Neural cell (in vitro differentiated cells): ENCODE data around the gene IGSF11. TPM values are rescaled to one million over a fixed set of nuclear protein-coding genes. Genes with fewer than 3 reads are reported as not detected.

ENCODE experiments used
- H2AFZ ChIP-seq: fragments of 200-600, 300-800 bp; sonication (generic), shearing (Covaris generic); 2 replicates; pipeline ENCODE4 v1.6.0; 2014; ENCODE audit warnings: low read depth, mild to moderate bottlenecking, antibody characterized with exemption, low read length, moderate library complexity
- H3F3A ChIP-seq: fragments of 200-600 bp; shearing (Covaris generic); 2 replicates; pipeline ENCODE4 v1.6.1; 2016; ENCODE audit warnings: mild to moderate bottlenecking, moderate library complexity, mixed read lengths, antibody characterized with exemption, low read length; ENCODE audit not compliant: insufficient read depth, poor library complexity, severe bottlenecking
- H3K27ac ChIP-seq: fragments of 200-600, 300-800 bp; sonication (generic), shearing (Covaris generic); 2 replicates; pipeline ENCODE4 v1.5.1; 2014; ENCODE audit warnings: mild to moderate bottlenecking, low read length, moderate library complexity
- H3K27me3 ChIP-seq: fragments of 300-800, 200-600 bp; sonication (generic), shearing (Covaris generic); 2 replicates; pipeline ENCODE4 v1.6.0; 2014; ENCODE audit warnings: mild to moderate bottlenecking, low read depth, low read length, moderate library complexity; ENCODE audit not compliant: insufficient read depth
- H3K36me3 ChIP-seq: fragments of 300-800, 200-600 bp; sonication (generic), shearing (Covaris generic); 2 replicates; pipeline ENCODE4 v1.5.1; 2014; ENCODE audit warnings: mild to moderate bottlenecking, antibody characterized with exemption, low read length, moderate library complexity; ENCODE audit not compliant: insufficient read depth
- H3K4me2 ChIP-seq: fragments of 300-800, 200-600 bp; sonication (generic), shearing (Covaris generic); 2 replicates; pipeline ENCODE4 v1.6.0; 2014; ENCODE audit warnings: mild to moderate bottlenecking, low read length
- H3K4me3 ChIP-seq: fragments of 300-800, 200-600 bp; sonication (generic), shearing (Covaris generic); 2 replicates; pipeline ENCODE4 v1.5.1; 2014; ENCODE audit warnings: mild to moderate bottlenecking, low read length, moderate library complexity
- H3K79me2 ChIP-seq: fragments of 200-600 bp; shearing (Covaris generic); replicated peaks from 2 replicates; pipeline ENCODE4 v1.6.0; 2014; ENCODE audit warnings: mild to moderate bottlenecking, low read length, moderate library complexity; ENCODE audit not compliant: insufficient read depth
- H3K9ac ChIP-seq: fragments of 300-800, 200-600 bp; sonication (generic), shearing (Covaris generic); 2 replicates; pipeline ENCODE4 v1.6.1; 2016; ENCODE audit warnings: mild to moderate bottlenecking, low read length, mixed read lengths
- H3K9me2 ChIP-seq: fragments of 200-600 bp; shearing (Covaris generic); 2 replicates; pipeline ENCODE4 v1.6.1; 2016; ENCODE audit warnings: mild to moderate bottlenecking, low read length, mixed read lengths; ENCODE audit not compliant: insufficient read depth
- H3K9me3 ChIP-seq: fragments of 200-600, 300-800 bp; sonication (generic), shearing (Covaris generic); 2 replicates; pipeline ENCODE4 v1.6.1; 2016; ENCODE audit warnings: mild to moderate bottlenecking, mixed run types, low read length, moderate library complexity, mixed read lengths
- H4K20me1 ChIP-seq: fragments of 200-600 bp; shearing (Covaris generic); 2 replicates; pipeline ENCODE4 v1.6.1; 2016; ENCODE audit warnings: mild to moderate bottlenecking, mixed run types; ENCODE audit not compliant: insufficient read depth
- CTCF ChIP-seq: fragments of 450-650 bp; IDR thresholded peaks from 2 replicates; pipeline ENCODE4 v1.5.1; 2014; ENCODE audit warnings: antibody characterized with exemption, mild to moderate bottlenecking, moderate library complexity; ENCODE audit not compliant: poor library complexity, severe bottlenecking
- EP300 ChIP-seq: fragments of 450-650 bp; conservative IDR thresholded peaks from 2 replicates; pipeline ENCODE4 v1.6.1; 2014; ENCODE audit warnings: antibody characterized with exemption, mild to moderate bottlenecking, moderate library complexity; ENCODE audit not compliant: poor library complexity, severe bottlenecking
- EZH2 ChIP-seq: fragments of 200-600, 300-800 bp; shearing (Covaris generic), sonication (generic); IDR thresholded peaks from 2 replicates; pipeline ENCODE4 v1.6.1; 2014; ENCODE audit warnings: antibody characterized with exemption, low read length, borderline replicate concordance, mild to moderate bottlenecking; ENCODE audit not compliant: insufficient read depth, poor library complexity, severe bottlenecking
- MXI1 ChIP-seq: fragments of 450-650 bp; conservative IDR thresholded peaks from 2 replicates; pipeline ENCODE4 v1.6.1; 2014; ENCODE audit warnings: antibody characterized with exemption, mild to moderate bottlenecking; ENCODE audit not compliant: poor library complexity, severe bottlenecking
- POLR2AphosphoS5 ChIP-seq: IDR thresholded peaks from 2 replicates; pipeline ENCODE4 v1.6.1; 2012
- RAD21 ChIP-seq: fragments of 450-650 bp; conservative IDR thresholded peaks from 2 replicates; pipeline ENCODE4 v1.6.1; 2014; ENCODE audit warnings: antibody characterized with exemption, mild to moderate bottlenecking, moderate library complexity
- REST ChIP-seq: IDR thresholded peaks from 2 replicates; pipeline ENCODE4 v1.6.1; 2012; ENCODE audit warnings: borderline replicate concordance
- SMC3 ChIP-seq: fragments of 450-650 bp; conservative IDR thresholded peaks from 2 replicates; pipeline ENCODE4 v1.6.1; 2014; ENCODE audit warnings: antibody characterized with exemption, mild to moderate bottlenecking, moderate library complexity; ENCODE audit not compliant: poor library complexity
- TAF1 ChIP-seq: IDR thresholded peaks from 2 replicates; pipeline ENCODE4 v1.6.1; 2012; ENCODE audit warnings: low read depth
- polyA plus RNA-seq: library from polyadenylated mRNA; depleted of rRNA; stranded (reverse); fragments of >200 nt; gene quantifications from 2 replicates; pipeline ENCODE4 v1.2.3, GENCODE V29; 2014

IGSF11 gene
- polyA plus RNA-seq, 1 donor from 2014 or later = 1.2 TPM

- H4K20me1 ChIP-seq = no peaks in the 10 kb centered on the region
- no peak overlapping the region for H3K4me3 ChIP-seq
- H3K9ac ChIP-seq = no peak overlapping the region
- H3F3A ChIP-seq = no peaks in the 10 kb centered on the region
- H3K27ac ChIP-seq = no peak overlapping the region
- H2AFZ ChIP-seq = no peak overlapping the region
- no peaks in the 10 kb centered on the region for H3K9me3 ChIP-seq
- no peaks in the 10 kb centered on the region for H3K9me2 ChIP-seq
- H3K27me3 ChIP-seq = no peaks in the 10 kb centered on the region
- no peaks in the 10 kb centered on the region for H3K79me2 ChIP-seq
- H3K36me3 ChIP-seq = no peaks in the 10 kb centered on the region
- TF ChIP-seq EZH2 (no peak), CTCF (no peak), TAF1 (no peak), POLR2AphosphoS5 (no peak), REST (no peak), EP300 (no peak), SMC3 (no peak), MXI1 (no peak), RAD21 (no peak)
- no peak overlapping the region for H3K4me2 ChIP-seq
Observed at GRCh38 chr3:118966700-118967099, 67.9 kb downstream of the IGSF11 start.

- Histone ChIP-seq H3K9ac (no peak overlapping the region), H3K9me3 (no peaks in the 10 kb centered on the region), H3K27me3 (no peaks in the 10 kb centered on the region), H3K9me2 (no peaks in the 10 kb centered on the region), H2AFZ (no peak overlapping the region), H3K4me3 (no peak overlapping the region), H3F3A (no peaks in the 10 kb centered on the region), H4K20me1 (no peaks in the 10 kb centered on the region), H3K4me2 (no peak overlapping the region), H3K27ac (no peak overlapping the region), H3K79me2 (no peaks in the 10 kb centered on the region), H3K36me3 (no peaks in the 10 kb centered on the region)
- TF ChIP-seq RAD21 (no peak), MXI1 (no peak), EZH2 (no peak), SMC3 (no peak), REST (no peak), POLR2AphosphoS5 (no peak)
Observed at GRCh38 chr3:118963711-118964110, 70.9 kb downstream of the IGSF11 start.
